Measurements from ENCODE around the gene CD96.

GRCh38 chr3:111519178-111519855 is 22.7 kb upstream of the CD96 start:
- TF ChIP-seq EZH2 (IDR thresholded peaks at IDR 0.05; ENCODE audit: insufficient read depth, low read length) = no peak
- TF ChIP-seq, protein P1, sequence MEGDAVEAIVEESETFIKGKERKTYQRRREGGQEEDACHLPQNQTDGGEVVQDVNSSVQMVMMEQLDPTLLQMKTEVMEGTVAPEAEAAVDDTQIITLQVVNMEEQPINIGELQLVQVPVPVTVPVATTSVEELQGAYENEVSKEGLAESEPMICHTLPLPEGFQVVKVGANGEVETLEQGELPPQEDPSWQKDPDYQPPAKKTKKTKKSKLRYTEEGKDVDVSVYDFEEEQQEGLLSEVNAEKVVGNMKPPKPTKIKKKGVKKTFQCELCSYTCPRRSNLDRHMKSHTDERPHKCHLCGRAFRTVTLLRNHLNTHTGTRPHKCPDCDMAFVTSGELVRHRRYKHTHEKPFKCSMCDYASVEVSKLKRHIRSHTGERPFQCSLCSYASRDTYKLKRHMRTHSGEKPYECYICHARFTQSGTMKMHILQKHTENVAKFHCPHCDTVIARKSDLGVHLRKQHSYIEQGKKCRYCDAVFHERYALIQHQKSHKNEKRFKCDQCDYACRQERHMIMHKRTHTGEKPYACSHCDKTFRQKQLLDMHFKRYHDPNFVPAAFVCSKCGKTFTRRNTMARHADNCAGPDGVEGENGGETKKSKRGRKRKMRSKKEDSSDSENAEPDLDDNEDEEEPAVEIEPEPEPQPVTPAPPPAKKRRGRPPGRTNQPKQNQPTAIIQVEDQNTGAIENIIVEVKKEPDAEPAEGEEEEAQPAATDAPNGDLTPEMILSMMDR (IDR thresholded peaks at IDR 0.05; ENCODE audit: insufficient read depth, low read depth, low read length) = no peak
